ENCODE results near the gene PSMC6.
A peak's percentile ranks its signal among the peaks of the same experiment; 100 is the strongest.
"Not testable (repeated sequence)": the region's sequence is repeated elsewhere in the genome, so short reads cannot be mapped to it uniquely, and the experiment has no call there.

The PSMC6 gene

GRCh38 chr14:52723514-52724359, 16.7 kb downstream of the PSMC6 start:
- DNase-seq (ENCODE audit: low read depth), result no peak

- DNase-seq (ENCODE audit: low read depth), result no peak
Measured at GRCh38 chr14:52724360-52724644, 17.3 kb downstream of the PSMC6 start.

- not testable (repeated sequence) for DNase-seq (ENCODE audit: low read depth)
Measured at GRCh38 chr14:52727509-52727908, 20.5 kb downstream of the PSMC6 start.

GRCh38 chr14:52729035-52729434, 22.0 kb downstream of the PSMC6 start:
- not testable (repeated sequence) for DNase-seq (ENCODE audit: low read depth)

GRCh38 chr14:52729585-52729924, 22.6 kb downstream of the PSMC6 start:
- DNase-seq (ENCODE audit: low read depth), result no peak

- DNase-seq (ENCODE audit: low read depth), result peak; percentile 81
Measured at GRCh38 chr14:52729925-52730708, 23.1 kb downstream of the PSMC6 start, which contains the start of gene STYX. Gene STYX (plus strand): TSS chr14:52730166. CDS start chr14:52730475, 309 bp downstream.

- DNase-seq (ENCODE audit: low read depth), result no peak
Measured at GRCh38 chr14:52730709-52731111, 23.7 kb downstream of the PSMC6 start.

GRCh38 chr14:52733824-52734223, 26.8 kb downstream of the PSMC6 start:
- DNase-seq (ENCODE audit: low read depth), result no peak

GRCh38 chr14:52735921-52736489, 29.0 kb downstream of the PSMC6 start:
- no peak for DNase-seq (ENCODE audit: low read depth)

- no peak for DNase-seq (ENCODE audit: low read depth)
Measured at GRCh38 chr14:52738409-52738808, 31.4 kb downstream of the PSMC6 start.

- DNase-seq (ENCODE audit: low read depth), result no peak
Measured at GRCh38 chr14:52740751-52741150, 33.8 kb downstream of the PSMC6 start.

GRCh38 chr14:52741865-52742264, 34.9 kb downstream of the PSMC6 start:
- no peak for DNase-seq (ENCODE audit: low read depth)

GRCh38 chr14:52748647-52749292, 41.8 kb downstream of the PSMC6 start:
- DNase-seq (ENCODE audit: low read depth), result no peak

GRCh38 chr14:52755607-52756316, 48.8 kb downstream of the PSMC6 start:
- DNase-seq (ENCODE audit: low read depth), result no peak

GRCh38 chr14:52759145-52759544, 52.1 kb downstream of the PSMC6 start:
- no peak for DNase-seq (ENCODE audit: low read depth)

- DNase-seq (ENCODE audit: low read depth), result not testable (repeated sequence)
Measured at GRCh38 chr14:52762923-52763322, 55.9 kb downstream of the PSMC6 start.

GRCh38 chr14:52767058-52767833, 60.2 kb downstream of the PSMC6 start:
- no peak for DNase-seq (ENCODE audit: low read depth)

- no peak for DNase-seq (ENCODE audit: low read depth)
Measured at GRCh38 chr14:52769887-52770286, 62.9 kb downstream of the PSMC6 start.

GRCh38 chr14:52776816-52777215, 69.8 kb downstream of the PSMC6 start:
- no peak for DNase-seq (ENCODE audit: low read depth)

All from non-pigmented ciliary epithelial cell (primary cell).